22Rv1 (cell line): ENCODE data around the gene MZT2A.
"Not testable (repeated sequence)": the region's sequence is repeated elsewhere in the genome, so short reads cannot be mapped to it uniquely, and the experiment has no call there.

Experiments
- CTCF ChIP-seq: fragments of 450-650 bp; IDR thresholded peaks from 2 replicates; pipeline ENCODE4 v1.5.1; 2017; ENCODE audit warnings: mild to moderate bottlenecking
- ZFX ChIP-seq: fragments of 450-650 bp; IDR thresholded peaks from 2 replicates; pipeline ENCODE4 v1.6.1; 2017; ENCODE audit warnings: antibody characterized with exemption, borderline replicate concordance

GRCh38 chr2:131495506-131495905 lies 3.3 kb upstream of the MZT2A start:
- TF ChIP-seq CTCF, ZFX: not testable (repeated sequence)
